HG03103 (cell line): Measurements from ENCODE around the gene GNL3L.
"Not testable (repeated sequence)": the region's sequence is repeated elsewhere in the genome, so short reads cannot be mapped to it uniquely, and the experiment has no call there.

ENCODE experiments used
- ATAC-seq: cut with Tn5 transposase; IDR thresholded peaks from one replicate; pipeline ENCODE4 v1.9.1; 2021; ENCODE audit warnings: low read depth; ENCODE audit not compliant: unreplicated experiment

The GNL3L gene

GRCh38 chrX:54555006-54555405 is 25.0 kb downstream of the GNL3L start:
- ATAC-seq = not testable (repeated sequence)

GRCh38 chrX:54560411-54560810 is 30.4 kb downstream of the GNL3L start:
- ATAC-seq = no peak

GRCh38 chrX:54561622-54562021 is 31.6 kb downstream of the GNL3L start:
- no peak for ATAC-seq

GRCh38 chrX:54564936-54565335 is 34.9 kb downstream of the GNL3L start:
- no peak for ATAC-seq

GRCh38 chrX:54570332-54570731 is 40.3 kb downstream of the GNL3L start:
- ATAC-seq = no peak

- not testable (repeated sequence) for ATAC-seq
Measured at GRCh38 chrX:54572641-54573040, 42.6 kb downstream of the GNL3L start.

- no peak for ATAC-seq
Measured at GRCh38 chrX:54597728-54598127, 67.7 kb downstream of the GNL3L start.

GRCh38 chrX:54602563-54602962 is 72.5 kb downstream of the GNL3L start:
- no peak for ATAC-seq
